Activated T-cell treated with anti-CD3 and anti-CD28 coated beads, Interleukin-2, amount 50 U/mL, for 72 hours (primary cell): ENCODE measurements around the gene PCSK2. TPM values are rescaled to one million over a fixed set of nuclear protein-coding genes. Genes with fewer than 3 reads are reported as not detected.

Experiments
- ATAC-seq, 2 donors: fragments of 150-1000 bp; cut with Tn5 transposase; replicated peaks in 1 of 2; 2 replicates each; pipeline ENCODE4 v1.10.0; 2021; ENCODE audit warnings: moderate library complexity in 2 of 2, mild to moderate bottlenecking in 1 of 2
- DNase-seq, 2 donors: peaks; one replicate each; pipeline ENCODE4 v3.0.0; 2021 to 2022; ENCODE audit warnings: mixed read lengths in 1 of 2
- H3K27ac Mint-ChIP-seq: one replicate; pipeline ENCODE4 v1.8.0; 2022; ENCODE audit warnings: mild to moderate bottlenecking, moderate library complexity, mixed read lengths
- H3K27me3 Mint-ChIP-seq: one replicate; pipeline ENCODE4 v1.8.0; 2022; ENCODE audit warnings: low read depth, mixed read lengths
- H3K36me3 Mint-ChIP-seq, 2 donors: one replicate each; pipeline ENCODE4 v1.8.0; 2022; ENCODE audit warnings: mixed read lengths in 2 of 2, mild to moderate bottlenecking in 1 of 2; ENCODE audit not compliant: insufficient read depth in 2 of 2
- H3K4me1 Mint-ChIP-seq: one replicate; pipeline ENCODE4 v1.8.0; 2022; ENCODE audit warnings: low read depth, mixed read lengths
- H3K4me3 Mint-ChIP-seq, 2 donors: one replicate each; pipeline ENCODE4 v1.8.0; 2022; ENCODE audit warnings: mild to moderate bottlenecking in 2 of 2, mixed read lengths in 2 of 2, moderate library complexity in 2 of 2
- H3K9me3 Mint-ChIP-seq, 2 donors: one replicate each; pipeline ENCODE4 v1.8.0; 2022; ENCODE audit warnings: mixed read lengths in 2 of 2
- total RNA-seq, 2 donors: library from RNA; stranded (reverse); gene quantifications; one replicate each; pipeline ENCODE4 v1.2.3, GENCODE V29; 2022

The PCSK2 gene
- total RNA-seq, 2 donors from 2014 or later, result not detected

DNA sequence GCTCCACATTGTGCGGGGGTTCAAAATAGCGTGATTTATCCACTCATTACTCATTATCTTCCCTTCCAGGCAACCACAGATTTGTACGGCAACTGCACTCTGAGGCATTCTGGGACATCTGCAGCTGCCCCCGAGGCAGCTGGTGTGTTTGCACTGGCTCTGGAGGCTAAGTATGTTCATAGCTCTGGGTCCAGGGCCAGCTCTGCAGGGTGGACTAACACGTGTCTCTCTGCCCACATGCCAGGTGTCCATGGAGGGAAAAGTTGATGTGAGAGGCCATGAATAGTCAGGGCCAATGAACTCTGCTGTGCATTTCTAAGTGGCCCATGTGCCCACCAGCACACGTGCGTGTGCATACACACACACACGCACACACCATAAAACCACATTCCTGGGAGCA lies 229.4 kb downstream of the PCSK2 start:
- DNase-seq (no peak), ATAC-seq (no peak)
- Mint-ChIP-seq H3K9me3 (peaks cover 0 to 2% of the 10 kb centered on the region in 2 donors), H3K4me1 (peaks cover 5% of the 10 kb centered on the region), H3K4me3 (no peak overlapping the region), H3K27me3 (peaks cover 19% of the 10 kb centered on the region), H3K27ac (no peak overlapping the region), H3K36me3 (peaks cover 0 to 2% of the 10 kb centered on the region in 2 donors)

DNA sequence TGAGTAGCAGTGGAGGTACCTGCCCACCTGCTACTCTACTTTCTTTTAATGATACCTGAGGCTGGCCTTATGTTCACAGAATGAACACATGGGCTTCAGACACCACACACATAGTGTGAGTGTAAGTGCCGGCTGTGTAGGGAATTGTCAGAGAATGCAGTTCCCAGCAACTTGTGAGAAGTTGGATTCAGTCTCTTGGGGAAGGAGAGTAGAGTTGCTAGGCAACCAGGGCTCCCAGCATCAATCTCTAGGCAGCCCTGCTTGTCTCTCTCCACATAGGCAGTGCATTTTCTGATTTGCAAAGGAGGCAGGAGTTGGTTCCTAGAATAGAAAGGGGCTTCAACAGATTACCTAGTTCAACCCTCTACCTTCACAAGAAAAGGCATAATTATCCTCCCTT lies 230.2 kb downstream of the PCSK2 start:
- Mint-ChIP-seq H3K27me3 (peaks cover 16% of the 10 kb centered on the region), H3K4me1 (peaks cover 5% of the 10 kb centered on the region), H3K36me3 (peaks cover 0 to 2% of the 10 kb centered on the region in 2 donors), H3K4me3 (no peak overlapping the region), H3K27ac (no peak overlapping the region), H3K9me3 (peaks cover 0 to 2% of the 10 kb centered on the region in 2 donors)
- DNase-seq, result no peak
- no peak for ATAC-seq

DNA sequence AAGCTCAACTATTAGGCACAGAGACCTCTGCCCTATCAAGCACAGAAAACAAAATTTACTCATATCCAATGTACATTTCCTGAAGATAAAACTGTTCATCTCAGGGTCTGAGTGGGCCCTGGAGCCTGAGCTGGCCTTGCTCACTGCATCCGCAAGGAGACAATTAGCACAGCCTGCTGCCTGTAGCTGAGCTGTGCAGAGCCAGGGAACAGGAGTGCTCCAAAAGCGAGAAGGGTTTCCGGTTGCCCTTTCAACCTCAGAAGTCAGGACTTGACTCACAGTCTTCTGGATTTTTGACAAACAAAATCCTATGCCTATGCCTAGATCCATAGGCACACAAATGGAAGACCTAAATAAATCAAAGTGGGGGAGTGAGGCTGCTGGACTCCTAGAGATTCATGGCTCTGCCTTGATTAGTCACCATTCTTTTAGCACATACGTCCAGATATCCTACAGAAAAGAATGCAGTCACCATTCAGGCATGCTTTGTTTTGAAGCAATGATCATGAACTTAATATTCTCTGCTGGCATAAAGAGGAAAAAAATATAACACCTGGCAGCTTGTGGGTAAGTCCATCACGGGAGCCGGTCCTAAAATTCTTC lies 230.8 kb downstream of the PCSK2 start:
- H3K4me3 Mint-ChIP-seq, result no peak overlapping the region
- peaks cover 16% of the 10 kb centered on the region for H3K27me3 Mint-ChIP-seq
- peaks cover 0 to 2% of the 10 kb centered on the region in 2 donors for H3K9me3 Mint-ChIP-seq
- H3K27ac Mint-ChIP-seq, result no peak overlapping the region
- DNase-seq, result no peak
- H3K4me1 Mint-ChIP-seq, result peaks cover 5% of the 10 kb centered on the region
- ATAC-seq, result no peak
- peaks cover 0 to 2% of the 10 kb centered on the region in 2 donors for H3K36me3 Mint-ChIP-seq

DNA sequence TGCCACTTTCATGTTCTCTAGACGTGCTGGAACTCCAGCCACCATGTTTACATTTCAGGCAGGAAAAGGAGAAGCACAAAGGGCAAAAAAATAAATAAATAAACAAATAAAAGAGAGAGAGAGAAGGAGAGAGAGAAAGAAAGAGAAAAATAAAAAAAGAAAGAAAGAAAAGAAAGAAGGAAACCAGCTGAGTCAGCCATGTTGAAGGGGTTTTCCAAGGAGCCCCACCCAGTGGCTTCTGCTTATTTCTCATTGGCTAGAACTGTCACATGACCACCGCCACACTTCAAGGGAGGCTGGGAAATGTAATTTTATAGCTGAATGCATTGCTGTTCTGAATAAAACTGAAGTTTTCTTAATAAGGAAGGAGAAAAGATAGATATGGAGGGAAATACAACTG lies 233.3 kb downstream of the PCSK2 start:
- peaks cover 5% of the 10 kb centered on the region for H3K4me1 Mint-ChIP-seq
- peaks cover 0 to 2% of the 10 kb centered on the region in 2 donors for H3K9me3 Mint-ChIP-seq
- H3K27ac Mint-ChIP-seq, result peak overlapping the region; percentile 50
- peaks cover 2% of the 10 kb centered on the region for H3K27me3 Mint-ChIP-seq
- DNase-seq (no peak), ATAC-seq (no peak)
- peaks cover 0 to 2% of the 10 kb centered on the region in 2 donors for H3K36me3 Mint-ChIP-seq
- H3K4me3 Mint-ChIP-seq, result no peak overlapping the region

DNA sequence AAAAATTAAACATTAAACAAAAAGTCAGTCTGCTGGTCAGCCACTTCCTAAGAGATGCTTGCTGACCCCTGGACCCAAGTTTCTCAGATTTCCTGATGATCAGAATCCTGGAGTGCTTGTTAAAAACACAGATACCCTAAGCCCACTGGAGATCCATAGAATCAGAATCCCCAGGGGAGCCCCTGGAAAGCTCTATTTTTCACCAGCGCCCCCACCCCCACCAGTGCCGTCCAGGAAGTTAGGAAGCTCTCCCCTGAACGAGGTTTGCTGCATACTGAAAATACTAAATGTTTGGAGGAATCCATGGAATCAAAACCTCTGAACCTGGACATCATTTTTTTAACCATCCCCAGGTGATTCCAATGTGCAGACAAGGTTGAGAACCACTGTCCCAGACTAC lies 235.1 kb downstream of the PCSK2 start:
- ATAC-seq (no peak), DNase-seq (no peak)
- H3K27me3 Mint-ChIP-seq, result no peaks in the 10 kb centered on the region
- H3K4me1 Mint-ChIP-seq, result peaks cover 5% of the 10 kb centered on the region
- no peak overlapping the region for H3K4me3 Mint-ChIP-seq
- peaks cover 0 to 2% of the 10 kb centered on the region in 2 donors for H3K9me3 Mint-ChIP-seq
- H3K36me3 Mint-ChIP-seq, result peaks cover 0 to 2% of the 10 kb centered on the region in 2 donors
- H3K27ac Mint-ChIP-seq, result no peak overlapping the region

DNA sequence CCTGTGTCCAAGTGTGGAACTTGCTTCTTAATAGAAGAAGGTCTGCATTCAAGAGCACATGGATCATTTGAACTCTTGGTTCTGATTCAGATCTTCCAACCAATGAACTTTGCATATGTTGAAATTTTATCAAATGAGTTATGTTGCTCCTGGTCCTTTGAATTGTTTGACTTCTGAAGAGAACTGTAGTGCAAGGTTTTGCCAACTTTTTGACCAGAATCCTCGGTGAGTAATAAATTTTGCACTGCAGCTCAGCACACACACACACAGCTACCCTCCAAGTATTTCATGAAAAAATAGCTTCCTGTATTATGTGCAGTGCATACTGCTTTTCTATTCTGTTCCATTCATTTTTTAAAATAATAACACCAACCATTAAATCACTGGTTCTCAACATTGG lies 236.9 kb downstream of the PCSK2 start:
- no peak for DNase-seq
- Mint-ChIP-seq H3K9me3 (peaks cover 0 to 2% of the 10 kb centered on the region in 2 donors), H3K4me3 (no peak overlapping the region), H3K4me1 (peaks cover 5% of the 10 kb centered on the region), H3K36me3 (peaks cover 0 to 2% of the 10 kb centered on the region in 2 donors), H3K27me3 (no peaks in the 10 kb centered on the region), H3K27ac (no peak overlapping the region)
- no peak for ATAC-seq

DNA sequence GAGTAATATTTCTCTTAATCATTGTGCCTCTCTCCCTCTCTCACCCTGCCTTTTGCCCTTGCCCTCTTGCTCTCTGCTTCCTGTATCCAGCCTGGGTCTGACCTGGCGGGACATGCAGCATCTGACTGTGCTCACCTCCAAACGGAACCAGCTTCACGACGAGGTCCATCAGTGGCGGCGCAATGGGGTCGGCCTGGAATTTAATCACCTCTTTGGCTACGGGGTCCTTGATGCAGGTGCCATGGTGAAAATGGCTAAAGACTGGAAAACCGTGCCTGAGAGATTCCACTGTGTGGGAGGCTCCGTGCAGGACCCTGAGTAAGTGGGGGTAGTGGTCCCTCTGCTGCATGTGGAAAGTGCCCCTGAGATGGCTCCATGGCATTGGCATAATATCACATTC lies 238.4 kb downstream of the PCSK2 start:
- Mint-ChIP-seq H3K36me3 (no peaks in the 10 kb centered on the region), H3K27ac (no peak overlapping the region), H3K27me3 (no peaks in the 10 kb centered on the region), H3K4me1 (peaks cover 2% of the 10 kb centered on the region), H3K4me3 (no peak overlapping the region), H3K9me3 (peaks cover 0 to 2% of the 10 kb centered on the region in 2 donors)
- ATAC-seq, result no peak
- no peak for DNase-seq

DNA sequence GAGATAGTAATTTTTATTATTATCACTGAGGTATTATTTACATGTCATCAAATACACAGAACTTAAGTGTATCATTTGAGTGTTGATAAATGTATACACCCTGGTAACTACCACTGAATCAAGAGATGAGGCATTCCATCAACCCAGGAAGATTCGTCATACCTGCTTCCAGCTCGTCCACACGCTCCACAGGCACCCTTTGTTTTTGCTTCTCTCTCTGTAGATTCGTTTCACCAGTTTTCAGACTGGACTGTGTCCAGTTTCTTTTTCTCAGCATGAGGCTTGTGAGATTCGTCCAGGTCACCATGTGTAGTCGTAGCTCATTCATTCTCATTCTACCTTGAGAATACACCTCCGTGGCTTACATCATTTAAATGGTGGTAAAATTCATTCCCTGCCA lies 239.8 kb downstream of the PCSK2 start:
- Mint-ChIP-seq H3K36me3 (no peaks in the 10 kb centered on the region), H3K4me3 (no peak overlapping the region), H3K27me3 (no peaks in the 10 kb centered on the region), H3K27ac (no peak overlapping the region), H3K4me1 (no peaks in the 10 kb centered on the region), H3K9me3 (no peaks in the 10 kb centered on the region)
- ATAC-seq (no peak), DNase-seq (no peak)

DNA sequence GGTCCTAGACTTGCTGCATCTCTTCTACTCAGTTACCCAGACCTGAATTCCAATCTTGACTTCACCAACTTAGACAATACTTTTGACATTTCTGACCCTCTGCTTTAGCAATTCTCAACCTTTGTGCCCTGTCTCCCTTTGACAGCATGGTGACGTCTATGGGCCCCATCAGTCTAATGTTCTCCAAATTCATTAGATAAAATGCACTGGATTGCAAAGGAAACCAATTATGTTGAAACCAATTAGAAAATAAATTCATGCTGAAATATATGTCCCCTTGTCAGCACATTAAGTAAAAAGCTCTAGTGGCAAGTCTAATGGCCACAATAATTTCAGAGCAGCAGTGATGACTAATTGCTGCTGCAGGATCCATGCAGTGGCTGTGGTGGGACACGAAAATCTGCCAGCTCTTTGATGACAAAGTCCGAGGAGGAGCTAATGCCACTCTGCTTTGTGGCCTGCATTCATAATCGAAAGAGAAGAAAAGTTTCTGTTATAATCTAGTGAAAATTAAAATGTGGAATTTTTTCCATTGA lies 240.3 kb downstream of the PCSK2 start:
- H3K4me1 Mint-ChIP-seq, result no peaks in the 10 kb centered on the region
- no peak overlapping the region for H3K27ac Mint-ChIP-seq
- H3K27me3 Mint-ChIP-seq, result no peaks in the 10 kb centered on the region
- ATAC-seq, result no peak
- no peaks in the 10 kb centered on the region for H3K9me3 Mint-ChIP-seq
- H3K36me3 Mint-ChIP-seq, result no peaks in the 10 kb centered on the region
- no peak for DNase-seq
- no peak overlapping the region for H3K4me3 Mint-ChIP-seq

DNA sequence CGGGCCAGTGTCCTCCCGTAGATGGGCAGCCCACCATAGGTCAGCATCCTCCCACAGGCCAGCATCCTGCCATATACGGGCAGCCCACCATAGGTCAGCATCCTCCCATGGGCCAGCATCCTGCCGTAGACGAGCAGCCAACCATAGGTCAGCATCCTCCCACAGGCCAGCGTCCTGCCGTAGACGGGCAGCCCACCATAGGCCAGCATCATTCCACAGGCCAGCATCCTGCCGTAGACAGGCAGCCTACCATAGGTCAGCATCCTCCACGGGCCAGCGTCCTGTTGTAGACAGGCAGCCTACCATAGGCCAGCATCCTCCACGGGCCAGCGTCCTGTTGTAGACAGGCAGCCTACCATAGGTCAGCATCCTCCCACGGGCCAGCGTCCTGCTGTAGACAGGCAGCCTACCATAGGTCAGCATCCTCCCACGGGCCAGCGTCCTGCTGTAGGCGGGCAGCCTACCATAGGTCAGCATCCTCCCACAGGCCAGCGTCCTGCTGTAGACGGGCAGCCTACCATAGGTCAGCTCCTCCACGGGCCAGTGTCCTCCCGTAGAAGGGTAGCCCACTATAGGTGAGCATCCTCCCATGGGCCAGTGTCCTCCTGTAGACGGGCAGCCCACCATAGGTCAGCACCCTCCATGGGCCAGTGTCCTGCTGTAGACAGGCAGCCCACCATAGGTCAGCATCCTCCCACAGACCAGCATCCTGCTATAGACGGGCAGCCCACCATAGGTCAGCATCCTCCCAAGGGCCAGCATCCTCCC lies 241.4 kb downstream of the PCSK2 start:
- ATAC-seq, result no peak
- H3K9me3 Mint-ChIP-seq, result no peaks in the 10 kb centered on the region
- no peaks in the 10 kb centered on the region for H3K27me3 Mint-ChIP-seq
- no peak overlapping the region for H3K4me3 Mint-ChIP-seq
- H3K4me1 Mint-ChIP-seq, result no peaks in the 10 kb centered on the region
- no peaks in the 10 kb centered on the region for H3K36me3 Mint-ChIP-seq
- no peak overlapping the region for H3K27ac Mint-ChIP-seq
- DNase-seq, result no peak

DNA sequence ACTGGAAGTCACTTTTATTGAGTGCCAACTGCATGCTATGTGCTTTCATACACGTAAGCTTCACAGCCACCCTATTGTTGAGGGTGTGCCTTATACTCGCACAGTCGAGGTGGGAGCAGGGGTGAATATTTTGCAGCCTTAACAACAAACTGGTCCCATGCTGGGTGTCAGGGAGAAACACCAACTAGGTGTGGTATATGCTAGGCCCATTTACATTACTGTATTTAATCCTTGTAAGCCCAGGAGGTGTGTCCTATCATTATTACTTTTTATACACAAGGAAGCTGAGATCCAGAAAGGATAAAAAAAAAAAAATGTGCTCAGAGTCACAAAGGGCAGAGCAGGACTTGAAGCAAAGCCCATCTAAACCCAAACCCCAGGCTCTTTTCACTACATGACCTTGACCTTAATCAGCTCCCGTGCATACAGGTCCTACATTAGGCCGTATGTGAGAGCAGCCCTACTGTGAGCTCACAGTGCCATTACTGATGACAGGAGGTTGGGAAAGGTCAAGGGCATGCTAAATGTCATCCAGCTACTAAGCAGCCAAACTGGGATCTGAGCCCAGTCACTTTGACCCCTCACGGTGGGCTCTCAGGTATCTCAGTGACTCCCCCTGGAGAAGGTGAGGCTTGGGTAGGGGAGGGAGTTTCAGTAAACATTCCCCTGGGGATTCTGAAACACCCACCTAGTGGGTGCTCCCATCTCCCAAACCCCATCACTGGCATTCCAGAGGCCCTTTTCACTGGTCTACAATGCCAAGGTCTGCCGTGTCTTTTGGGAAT lies 242.6 kb downstream of the PCSK2 start:
- H3K36me3 Mint-ChIP-seq, result no peaks in the 10 kb centered on the region
- no peak overlapping the region for H3K4me3 Mint-ChIP-seq
- no peak for DNase-seq
- H3K27me3 Mint-ChIP-seq, result no peaks in the 10 kb centered on the region
- no peaks in the 10 kb centered on the region for H3K9me3 Mint-ChIP-seq
- H3K4me1 Mint-ChIP-seq, result no peaks in the 10 kb centered on the region
- ATAC-seq, result no peak
- no peak overlapping the region for H3K27ac Mint-ChIP-seq

DNA sequence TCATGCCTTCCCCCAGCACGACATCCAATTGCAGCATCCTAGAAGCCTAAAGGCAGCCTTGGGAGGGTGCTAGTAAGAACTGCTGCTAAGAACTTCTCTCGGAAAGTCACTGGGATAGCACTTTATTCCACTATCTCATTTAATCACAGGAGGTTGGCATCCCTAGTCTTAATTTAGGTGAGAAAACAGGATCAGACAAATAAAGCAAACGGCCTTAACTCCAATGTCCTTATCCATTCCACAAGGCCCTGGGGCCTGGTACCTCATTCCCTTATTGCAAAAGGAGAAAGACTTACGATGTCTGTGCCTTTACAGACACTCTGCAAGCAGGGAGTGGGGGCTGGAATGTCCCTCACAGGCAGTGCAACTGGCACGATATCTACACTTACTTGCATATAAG lies 243.7 kb downstream of the PCSK2 start:
- DNase-seq, result no peak
- no peak overlapping the region for H3K4me3 Mint-ChIP-seq
- H3K27ac Mint-ChIP-seq, result no peak overlapping the region
- no peaks in the 10 kb centered on the region for H3K9me3 Mint-ChIP-seq
- H3K27me3 Mint-ChIP-seq, result no peaks in the 10 kb centered on the region
- H3K4me1 Mint-ChIP-seq, result no peaks in the 10 kb centered on the region
- ATAC-seq, result no peak
- H3K36me3 Mint-ChIP-seq, result no peaks in the 10 kb centered on the region

DNA sequence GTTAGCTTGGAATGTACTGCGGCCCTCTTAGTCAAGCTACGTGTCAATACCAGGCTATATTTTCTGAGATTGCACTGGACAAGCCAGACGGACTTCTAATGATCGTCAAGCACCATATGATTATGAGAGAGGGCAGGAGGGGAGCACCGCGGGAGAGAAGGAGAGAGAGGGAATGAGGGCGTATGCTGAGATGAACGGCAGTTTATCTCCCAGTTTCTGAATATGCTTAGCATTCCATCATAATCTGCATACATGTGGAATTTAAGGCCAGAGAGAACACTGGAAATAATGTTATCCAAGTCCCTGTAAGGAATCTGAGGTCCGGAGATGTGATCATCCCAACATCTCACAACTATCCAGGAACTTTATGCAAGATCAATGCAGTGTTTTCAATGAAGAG lies 244.1 kb downstream of the PCSK2 start:
- no peaks in the 10 kb centered on the region for H3K27me3 Mint-ChIP-seq
- ATAC-seq, result no peak
- H3K9me3 Mint-ChIP-seq, result no peaks in the 10 kb centered on the region
- H3K36me3 Mint-ChIP-seq, result no peaks in the 10 kb centered on the region
- no peak overlapping the region for H3K4me3 Mint-ChIP-seq
- no peak overlapping the region for H3K27ac Mint-ChIP-seq
- no peak for DNase-seq
- H3K4me1 Mint-ChIP-seq, result no peaks in the 10 kb centered on the region
